H1 (cell line): ENCODE results near the gene CNIH3. TPM values are rescaled to one million over a fixed set of nuclear protein-coding genes. Genes with fewer than 3 reads are reported as not detected.

ENCODE experiments used
- CTCF ChIA-PET: fragments of 300-600 bp; sonication (Branson Sonifier 250); formaldehyde crosslinking; loops from one replicate; lab custom pipeline; 2021; ENCODE audit not compliant: partially characterized antibody; lab: Charles Lee
- POLR2A ChIA-PET: fragments of 300-600 bp; sonication (Branson Sonifier 250); formaldehyde crosslinking; loops from one replicate; lab custom pipeline; 2021; ENCODE audit warnings: inconsistent platforms; ENCODE audit not compliant: partially characterized antibody; lab: Charles Lee
- DNase-seq, 2 experiments: peaks; one replicate each; pipeline versions ENCODE4 v3.0.0 to v3.0.0-alpha.2; 2010 to 2022; ENCODE audit warnings: low spot score in 2 of 2, low read depth in 1 of 2, mixed read lengths in 1 of 2
- FAIRE-seq: peaks from 2 replicates; lab custom pipeline; 2011; peaks lifted over from hg19 to GRCh38; lab: Jason Lieb, UNC
- H2AFZ ChIP-seq: 2 replicates; pipeline ENCODE4 v1.8.1; 2012; ENCODE audit warnings: low read length, inconsistent platforms
- H2AK5ac ChIP-seq: 2 replicates; pipeline ENCODE4 v1.6.1; 2013; ENCODE audit warnings: low read depth, low read length
- H2BK120ac ChIP-seq: replicated peaks from 2 replicates; pipeline ENCODE3; 2013; ENCODE audit warnings: low read depth, low read length, inconsistent platforms
- H2BK12ac ChIP-seq: 2 replicates; pipeline ENCODE4 v1.6.1; 2013; ENCODE audit warnings: low read depth, low read length
- H2BK15ac ChIP-seq: 2 replicates; pipeline ENCODE4 v1.6.1; 2013; ENCODE audit warnings: low read length
- H2BK20ac ChIP-seq: 2 replicates; pipeline ENCODE4 v1.6.1; 2013; ENCODE audit warnings: low read length
- H2BK5ac ChIP-seq: 2 replicates; pipeline ENCODE4 v1.6.1; 2013; ENCODE audit warnings: low read depth, low read length
- H3K14ac ChIP-seq: 2 replicates; pipeline ENCODE4 v1.6.1; 2013; ENCODE audit warnings: inconsistent platforms; ENCODE audit not compliant: insufficient read length
- H3K18ac ChIP-seq: 2 replicates; pipeline ENCODE4 v1.6.1; 2013; ENCODE audit warnings: low read length; ENCODE audit errors: extremely low read depth
- H3K23ac ChIP-seq: 2 replicates; pipeline ENCODE4 v1.6.1; 2013; ENCODE audit warnings: inconsistent platforms; ENCODE audit not compliant: insufficient read length
- H3K23me2 ChIP-seq: 2 replicates; pipeline ENCODE4 v1.6.1; 2013; ENCODE audit warnings: low read depth, low read length
- H3K27ac ChIP-seq: 2 replicates; pipeline ENCODE4 v1.6.1; 2011; ENCODE audit warnings: low read depth, low read length, inconsistent platforms
- H3K27me3 ChIP-seq, 4 experiments: replicated peaks in 1 of 4; 1 replicate in 1 of 4; 2 replicates in 3 of 4; pipeline versions ENCODE4 v1.6.1 to v1.8.1; 2011 to 2013; ENCODE audit warnings: low read length in 3 of 4, mild to moderate bottlenecking in 3 of 4, inconsistent platforms in 2 of 4, mixed read lengths in 2 of 4, moderate library complexity in 1 of 4; ENCODE audit not compliant: control insufficient read depth in 3 of 4, insufficient read depth in 3 of 4; ENCODE audit errors: extremely low read depth in 1 of 4
- H3K36me3 ChIP-seq, 4 experiments: 2 replicates each; pipeline versions ENCODE4 v1.6.1 to v1.8.1; 2011 to 2013; ENCODE audit warnings: mild to moderate bottlenecking in 4 of 4, low read length in 3 of 4, moderate library complexity in 2 of 4, control low read depth in 1 of 4, inconsistent platforms in 1 of 4; ENCODE audit not compliant: insufficient read depth in 4 of 4, control insufficient read depth in 2 of 4
- H3K4ac ChIP-seq: replicated peaks from 2 replicates; pipeline ENCODE3; 2013; ENCODE audit warnings: low read length, low read depth, mixed read lengths, inconsistent platforms; ENCODE audit not compliant: insufficient read length
- H3K4me1 ChIP-seq, 4 experiments: replicated peaks in 1 of 4; 1 replicate in 1 of 4; 2 replicates in 3 of 4; pipeline versions ENCODE4 v1.6.1 to v1.8.1; 2011 to 2013; ENCODE audit warnings: low read length in 3 of 4, inconsistent platforms in 2 of 4, mixed read lengths in 1 of 4; ENCODE audit not compliant: insufficient read depth in 4 of 4, control insufficient read depth in 3 of 4
- H3K4me2 ChIP-seq, 2 experiments: 2 replicates each; pipeline versions ENCODE4 v1.6.1 to v1.8.1; 2011 to 2013; ENCODE audit warnings: low read depth in 2 of 2, low read length in 2 of 2, control low read depth in 1 of 2, inconsistent platforms in 1 of 2, mild to moderate bottlenecking in 1 of 2; ENCODE audit not compliant: insufficient read depth in 1 of 2
- H3K4me3 ChIP-seq, 4 experiments: fragments of 200-600, 300-600 bp in 1 of 4; sonication (generic), shearing (Covaris generic), sonication (Bioruptor Twin) in 1 of 4; 2 replicates each; pipeline versions ENCODE4 v1.5.1 to v1.8.1; 2011 to 2016; ENCODE audit warnings: low read length in 4 of 4, low read depth in 3 of 4, control low read depth in 2 of 4, inconsistent platforms in 2 of 4, mild to moderate bottlenecking in 2 of 4, mixed read lengths in 1 of 4, moderate library complexity in 1 of 4; ENCODE audit not compliant: insufficient read depth in 2 of 4; ENCODE audit errors: extremely low read depth in 1 of 4
- H3K56ac ChIP-seq: replicated peaks from 2 replicates; pipeline ENCODE3; 2013; ENCODE audit warnings: low read depth, mild to moderate bottlenecking, mixed read lengths, low read length, inconsistent platforms; ENCODE audit not compliant: insufficient read length
- H3K79me1 ChIP-seq: 2 replicates; pipeline ENCODE4 v1.6.1; 2013; ENCODE audit warnings: low read depth, low read length, control low read depth
- H3K79me2 ChIP-seq, 2 experiments: 2 replicates each; pipeline versions ENCODE4 v1.6.1 to v1.8.1; 2012 to 2013; ENCODE audit warnings: low read length in 2 of 2, mild to moderate bottlenecking in 2 of 2, inconsistent platforms in 1 of 2; ENCODE audit not compliant: insufficient read depth in 2 of 2, control insufficient read depth in 1 of 2
- H3K9ac ChIP-seq, 4 experiments: replicated peaks in 1 of 4; 1 replicate in 1 of 4; 2 replicates in 3 of 4; pipeline versions ENCODE4 v1.6.1 to v1.8.1; 2011 to 2013; ENCODE audit warnings: low read depth in 3 of 4, low read length in 3 of 4, control low read depth in 2 of 4, mild to moderate bottlenecking in 2 of 4, moderate library complexity in 2 of 4, inconsistent platforms in 1 of 4; ENCODE audit errors: extremely low read depth in 1 of 4
- H3K9me3 ChIP-seq, 2 experiments: 2 replicates each; pipeline versions ENCODE4 v1.6.1 to v1.8.1; 2012 to 2013; ENCODE audit warnings: mild to moderate bottlenecking in 2 of 2, moderate library complexity in 2 of 2, control low read depth in 1 of 2, inconsistent platforms in 1 of 2, low read depth in 1 of 2, low read length in 1 of 2, mixed read lengths in 1 of 2; ENCODE audit not compliant: insufficient read depth in 2 of 2
- H4K20me1 ChIP-seq, 2 experiments: replicated peaks in 1 of 2; 2 replicates each; pipeline versions ENCODE3 to v1.8.1; 2011 to 2013; ENCODE audit warnings: inconsistent platforms in 2 of 2, low read length in 2 of 2, mild to moderate bottlenecking in 1 of 2; ENCODE audit not compliant: insufficient read depth in 2 of 2, control insufficient read depth in 1 of 2
- H4K5ac ChIP-seq: 2 replicates; pipeline ENCODE4 v1.6.1; 2013; ENCODE audit warnings: low read length, low read depth, mixed read lengths, inconsistent platforms; ENCODE audit not compliant: insufficient read length
- H4K8ac ChIP-seq: 2 replicates; pipeline ENCODE4 v1.8.0; 2013; ENCODE audit warnings: mild to moderate bottlenecking, moderate library complexity, low read length, inconsistent platforms; ENCODE audit not compliant: insufficient read depth; ENCODE audit errors: extremely low read depth
- H4K91ac ChIP-seq: replicated peaks from 2 replicates; pipeline ENCODE3; 2013; ENCODE audit warnings: low read length, mixed read lengths, inconsistent platforms; ENCODE audit not compliant: insufficient read length
- EGR1 ChIP-seq: IDR thresholded peaks from 2 replicates; pipeline ENCODE4 v1.6.1; 2011; ENCODE audit warnings: low read depth, low read length, borderline replicate concordance
- WGBS, 2 experiments: shearing (Covaris generic) in 1 of 2; methylation state at CpG; one replicate each; pipeline versions ENCODE4 v1.1.6 to v1.1.7; 2013 to 2015; ENCODE audit warnings: low lambda C conversion rate in 2 of 2, mixed read lengths in 2 of 2, inconsistent platforms in 1 of 2, low coverage in 1 of 2, missing lambda C conversion rate in 1 of 2; ENCODE audit not compliant: insufficient replicate concordance in 2 of 2, insufficient coverage in 1 of 2, insufficient read length in 1 of 2; ENCODE audit errors: extremely low coverage in 1 of 2, missing lambda C conversion rate in 1 of 2; 5-methylcytosine and 5-hydroxymethylcytosine counted together
- polyA plus RNA-seq, 7 experiments: library from polyadenylated mRNA; depleted of rRNA in 3 of 7; stranded (reverse) in 5 of 7; unstranded in 2 of 7; fragments of >200 nt in 5 of 7; fragments of 200-250 nt in 2 of 7; gene quantifications; 1 replicate in 5 of 7; 2 replicates in 1 of 7; 4 replicates in 1 of 7; pipeline versions ENCODE4 v1.2.1 to v1.2.3, GENCODE V29; 2011 to 2013; ENCODE audit warnings: missing spikeins in 2 of 7, mixed read lengths in 2 of 7
- total RNA-seq: library from RNA; stranded (reverse); fragmentation: NEBNext Ultra II Directional; extraction: Animal tissue kit (Norgen Biotek cat#: 25700); gene quantifications from 2 replicates; pipeline ENCODE4 v1.2.1, GENCODE V29; 2021

The CNIH3 gene
- total and polyA plus RNA-seq, 2 of the 8 experiments (the other 6 are each of a cell fraction or from before 2014, with no cell fraction given): 3.7 to 5.6 TPM

DNA sequence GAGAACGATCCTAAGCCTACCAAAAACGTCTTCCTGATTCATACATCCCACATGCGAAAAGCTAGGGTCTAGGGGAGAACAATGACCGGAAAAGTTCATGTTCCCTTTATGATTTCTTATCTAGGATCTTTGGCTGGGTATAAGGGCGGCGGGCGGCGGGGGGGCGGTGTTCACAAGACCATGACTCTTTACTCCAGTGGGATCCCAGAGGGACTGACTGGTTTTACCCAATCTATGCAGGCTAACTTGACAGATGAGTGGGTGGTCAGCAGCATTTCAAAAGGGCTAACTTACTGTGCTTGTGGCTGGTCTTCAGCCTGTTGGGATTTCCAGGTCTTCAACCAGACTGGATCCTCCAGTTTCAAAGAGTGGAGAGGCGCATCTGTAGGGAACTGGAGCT lies 40.3 kb downstream of the CNIH3 start:
- no peak overlapping the region for H3K56ac ChIP-seq
- no peak overlapping the region for H3K14ac ChIP-seq
- H3K4me1 ChIP-seq: no peaks in the 10 kb centered on the region
- no peak overlapping the region for H2BK12ac ChIP-seq
- WGBS, 2 experiments: 96% methylated on average over 10 of the region's 10 CpGs; no CpG with 5 or more reads in 1 of the 2 experiments
- H2BK120ac ChIP-seq: no peak overlapping the region
- no peak overlapping the region for H3K27ac ChIP-seq
- H3K9ac ChIP-seq: no peak overlapping the region
- no peaks in the 10 kb centered on the region for H3K36me3 ChIP-seq
- H3K4me3 ChIP-seq: no peak overlapping the region
- no peaks in the 10 kb centered on the region for H3K79me2 ChIP-seq
- no peak overlapping the region for H2BK20ac ChIP-seq
- H2BK15ac ChIP-seq: no peak overlapping the region
- no peaks in the 10 kb centered on the region for H3K79me1 ChIP-seq
- ChIA-PET CTCF (interaction anchor here (0.6 to 1.1 kb wide), 3 partner anchors 45 to 366 kb away, joined by 3 to 5 read pairs (median 3); no protein-coding TSS in a partner anchor), POLR2A (no interaction called here)
- H3K23me2 ChIP-seq: no peaks in the 10 kb centered on the region
- H4K8ac ChIP-seq: no peak overlapping the region
- no peaks in the 10 kb centered on the region for H3K27me3 ChIP-seq
- H3K9me3 ChIP-seq: no peaks in the 10 kb centered on the region
- H4K5ac ChIP-seq: no peak overlapping the region
- no peak overlapping the region for H3K4ac ChIP-seq
- no peak for FAIRE-seq
- TF ChIP-seq EGR1: no peak
- no peak overlapping the region for H3K4me2 ChIP-seq
- no peak overlapping the region for H4K91ac ChIP-seq
- H4K20me1 ChIP-seq: no peaks in the 10 kb centered on the region
- no peak for DNase-seq
- no peak overlapping the region for H2AK5ac ChIP-seq
- no peak overlapping the region for H2BK5ac ChIP-seq
- H3K18ac ChIP-seq: no peak overlapping the region
- no peak overlapping the region for H2AFZ ChIP-seq
- no peak overlapping the region for H3K23ac ChIP-seq
